GM19043 (cell line): ENCODE data around the gene REST.
"Not testable (repeated sequence)": the region's sequence is repeated elsewhere in the genome, so short reads cannot be mapped to it uniquely, and the experiment has no call there.

Experiments used
- ATAC-seq: cut with Tn5 transposase; IDR thresholded peaks from one replicate; pipeline ENCODE4 v1.9.1; 2021; ENCODE audit warnings: low read depth; ENCODE audit not compliant: unreplicated experiment

REST gene

DNA sequence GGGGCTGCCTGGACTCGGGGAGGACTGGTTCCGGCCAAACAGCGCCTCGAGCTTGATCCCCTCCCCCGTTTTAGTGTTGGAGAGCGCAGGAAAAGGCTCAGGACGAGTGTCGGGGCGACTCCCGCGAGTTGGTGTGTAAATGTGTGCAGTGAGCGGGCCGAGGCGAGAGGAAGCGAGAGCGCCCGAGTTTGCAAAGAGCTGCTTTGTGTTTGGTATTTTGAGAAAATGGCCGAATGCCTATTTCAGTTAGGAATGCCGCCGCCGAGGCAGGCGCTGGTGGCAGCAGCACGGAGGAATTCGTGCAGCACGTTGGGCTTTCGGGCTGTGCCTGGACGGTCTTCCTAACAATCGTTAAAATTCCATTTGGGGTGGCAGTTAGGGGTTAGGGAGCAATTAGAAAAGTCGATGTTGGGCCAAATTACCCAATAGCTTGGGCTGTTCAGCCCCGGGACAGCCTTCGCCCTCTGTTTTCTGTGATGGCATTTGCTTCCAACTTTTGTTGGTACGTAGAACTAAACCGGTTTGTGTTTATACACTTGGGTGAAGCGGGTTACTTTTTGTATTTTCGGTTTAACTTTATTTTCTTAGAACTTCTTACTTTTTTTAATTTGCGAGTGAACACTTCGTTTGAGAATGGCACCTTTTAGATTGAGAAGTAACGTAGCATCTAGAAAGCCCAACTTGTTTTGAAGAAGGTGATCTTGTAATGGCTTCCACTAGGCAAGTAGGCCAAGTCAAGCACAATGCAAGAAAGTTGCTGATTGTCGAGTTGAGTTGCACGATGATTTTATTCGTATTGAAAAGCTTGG lies 1.6 kb downstream of the REST start:
- ATAC-seq: peak; percentile 32

- ATAC-seq: no peak
These were observed 2.7 kb downstream of the REST start for GRCh38 chr4:56910172-56910967.

GRCh38 chr4:56914336-56914735 lies 6.6 kb downstream of the REST start:
- ATAC-seq: no peak

DNA sequence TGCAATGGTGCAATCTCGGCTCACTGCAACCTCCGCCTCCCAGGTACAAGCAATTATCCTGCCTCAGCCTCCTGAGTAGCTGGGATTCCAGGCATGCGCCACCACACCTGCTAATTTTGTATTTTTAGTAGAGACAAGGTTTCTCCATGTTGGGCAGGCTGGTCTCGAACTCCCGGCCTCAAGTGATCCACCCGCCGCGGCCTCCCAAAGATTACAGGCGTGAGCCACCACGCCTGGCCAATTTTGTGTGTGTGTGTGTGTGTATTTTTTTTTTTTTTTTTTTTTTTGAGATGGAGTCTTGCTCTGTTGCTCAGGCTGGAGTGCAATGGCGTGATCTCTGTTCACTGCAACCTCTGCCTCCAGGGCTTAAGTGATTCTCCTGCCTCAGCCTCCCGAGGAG lies 7.3 kb downstream of the REST start:
- not testable (repeated sequence) for ATAC-seq

DNA sequence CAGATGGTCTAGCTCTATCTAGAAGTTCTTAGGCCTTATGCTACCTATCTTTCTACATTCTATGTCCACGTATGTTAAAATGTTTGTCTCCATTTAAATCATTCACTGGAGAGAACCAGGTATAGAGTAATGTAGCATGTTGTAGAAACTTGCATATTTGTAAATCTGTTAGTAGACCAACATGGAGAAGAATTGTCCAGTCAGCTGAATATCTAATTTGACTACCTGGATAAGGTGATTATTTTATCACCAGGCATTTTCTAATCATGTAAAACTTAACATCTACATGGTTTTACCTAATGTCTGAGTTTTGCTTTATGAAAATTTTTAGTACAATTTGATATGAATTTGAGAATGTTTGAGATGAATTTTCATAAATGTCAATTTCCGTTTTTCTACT lies 19.5 kb downstream of the REST start:
- ATAC-seq: no peak

DNA sequence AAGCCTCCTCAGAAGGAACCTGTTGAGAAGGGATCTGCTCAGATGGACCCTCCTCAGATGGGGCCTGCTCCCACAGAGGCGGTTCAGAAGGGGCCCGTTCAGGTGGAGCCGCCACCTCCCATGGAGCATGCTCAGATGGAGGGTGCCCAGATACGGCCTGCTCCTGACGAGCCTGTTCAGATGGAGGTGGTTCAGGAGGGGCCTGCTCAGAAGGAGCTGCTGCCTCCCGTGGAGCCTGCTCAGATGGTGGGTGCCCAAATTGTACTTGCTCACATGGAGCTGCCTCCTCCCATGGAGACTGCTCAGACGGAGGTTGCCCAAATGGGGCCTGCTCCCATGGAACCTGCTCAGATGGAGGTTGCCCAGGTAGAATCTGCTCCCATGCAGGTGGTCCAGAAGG lies 22.9 kb downstream of the REST start:
- ATAC-seq: no peak

DNA sequence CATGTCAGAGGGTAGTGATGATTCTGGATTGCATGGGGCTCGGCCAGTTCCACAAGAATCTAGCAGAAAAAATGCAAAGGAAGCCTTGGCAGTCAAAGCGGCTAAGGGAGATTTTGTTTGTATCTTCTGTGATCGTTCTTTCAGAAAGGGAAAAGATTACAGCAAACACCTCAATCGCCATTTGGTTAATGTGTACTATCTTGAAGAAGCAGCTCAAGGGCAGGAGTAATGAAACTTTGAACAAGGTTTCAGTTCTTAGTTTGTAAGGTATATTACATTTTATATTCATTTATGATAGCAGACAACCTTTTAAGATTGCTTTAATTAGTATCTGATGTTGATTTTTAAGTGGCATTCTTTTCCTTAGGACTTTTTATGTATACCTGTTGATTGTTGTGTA lies 24.2 kb downstream of the REST start:
- ATAC-seq: no peak

DNA sequence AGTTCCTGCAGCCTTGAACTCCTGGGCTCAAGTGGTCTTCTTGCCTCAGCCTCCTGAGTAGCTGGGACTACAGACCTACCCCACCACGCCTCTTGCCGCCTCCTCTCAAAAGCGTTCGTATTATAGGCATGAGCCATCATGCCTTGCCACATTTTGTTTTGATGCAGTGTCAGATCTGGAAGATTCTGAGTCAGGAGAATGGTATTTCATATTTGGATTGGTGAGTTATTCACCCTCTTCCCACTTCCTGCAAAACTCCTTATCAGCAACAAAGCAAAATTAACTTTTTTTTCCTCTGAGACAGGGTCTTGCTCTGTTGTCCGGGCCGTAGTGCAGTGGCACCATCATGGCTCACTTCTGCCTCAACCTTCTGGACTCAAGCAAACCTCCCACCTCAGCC lies 29.6 kb downstream of the REST start:
- ATAC-seq: no peak

DNA sequence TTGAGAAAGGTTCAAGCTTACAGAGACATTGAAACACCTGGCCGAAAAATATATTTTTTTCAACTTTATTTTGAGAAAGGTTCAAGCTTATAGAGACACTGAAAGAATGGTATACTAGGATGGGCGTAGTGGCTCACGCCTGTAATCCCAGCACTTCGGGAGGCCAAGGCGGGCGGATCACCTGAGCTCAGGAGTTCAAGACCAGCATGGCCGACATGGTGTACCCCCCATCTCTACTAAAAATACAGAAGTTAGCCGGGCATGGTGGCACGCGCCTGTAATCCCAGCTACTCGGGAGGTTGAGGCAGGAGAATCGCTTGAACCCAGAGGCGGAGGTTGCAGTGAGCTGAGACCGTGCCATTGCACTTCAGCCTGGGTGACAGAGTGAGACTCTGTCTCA lies 32.1 kb downstream of the REST start:
- ATAC-seq: not testable (repeated sequence)

- no peak for ATAC-seq
These were observed 32.7 kb downstream of the REST start for GRCh38 chr4:56940403-56940802.

DNA sequence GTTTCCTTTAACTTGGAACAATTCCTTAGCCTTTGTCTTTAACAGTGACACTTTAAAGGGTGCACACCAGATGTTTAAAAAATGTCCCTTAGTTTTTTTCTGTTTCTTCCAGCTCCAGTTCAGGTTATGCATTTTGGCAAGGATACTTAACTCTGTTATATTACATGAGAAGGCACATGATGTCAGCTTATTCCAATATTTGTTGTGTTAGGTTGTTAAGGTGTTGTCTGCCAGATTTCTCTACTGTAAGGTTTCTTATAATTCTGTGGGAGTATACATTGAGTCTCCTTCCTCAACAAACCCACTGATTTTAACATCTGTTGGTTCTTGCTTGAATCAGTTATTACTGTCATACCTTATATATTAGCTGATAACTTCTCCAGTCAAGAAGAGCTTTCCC lies 33.3 kb downstream of the REST start:
- ATAC-seq: no peak

- ATAC-seq: no peak
These were observed 33.7 kb downstream of the REST start for GRCh38 chr4:56941403-56941802.

- ATAC-seq: no peak
These were observed 46.2 kb downstream of the REST start for GRCh38 chr4:56953680-56954520.

DNA sequence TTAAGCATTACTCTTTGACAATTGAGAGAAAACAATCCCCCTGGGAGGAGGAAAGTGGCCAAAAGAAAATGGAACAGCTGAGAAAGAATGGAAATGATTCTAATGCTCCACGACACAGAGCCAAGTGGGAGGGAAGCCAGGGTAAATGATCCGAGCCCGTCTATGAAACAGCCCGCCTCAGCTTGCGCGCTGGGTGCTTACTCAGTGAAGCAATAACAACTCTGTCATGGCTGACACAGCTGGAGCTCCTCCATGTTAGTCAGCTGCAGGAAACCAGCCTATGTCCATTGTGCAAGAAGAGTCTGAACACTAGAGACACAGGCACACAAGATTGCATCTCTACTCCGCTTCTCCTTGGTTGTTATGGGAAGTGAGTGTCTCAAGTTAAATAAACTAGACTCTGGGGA lies 50.4 kb downstream of the REST start:
- ATAC-seq: no peak

DNA sequence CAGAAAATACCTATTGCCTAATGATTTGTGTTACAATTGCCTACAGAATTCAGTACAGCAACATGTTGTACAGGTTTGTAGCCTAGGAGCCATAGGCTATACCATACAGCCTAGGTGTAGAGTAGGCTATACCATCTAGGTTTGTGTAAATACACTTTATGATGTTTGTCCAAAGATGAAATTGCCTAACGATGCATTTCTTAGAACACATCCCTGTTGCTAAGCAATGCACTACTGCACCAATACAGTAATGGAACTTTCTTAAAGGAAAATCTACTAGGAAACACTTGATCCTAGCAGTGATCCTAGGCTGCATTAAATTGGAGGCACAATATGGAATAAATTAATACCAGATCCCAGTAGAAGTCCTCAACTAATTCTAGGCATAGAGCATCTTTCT lies 51.4 kb downstream of the REST start:
- ATAC-seq: no peak

- no peak for ATAC-seq
These were observed 53.4 kb downstream of the REST start for GRCh38 chr4:56961107-56961500.

DNA sequence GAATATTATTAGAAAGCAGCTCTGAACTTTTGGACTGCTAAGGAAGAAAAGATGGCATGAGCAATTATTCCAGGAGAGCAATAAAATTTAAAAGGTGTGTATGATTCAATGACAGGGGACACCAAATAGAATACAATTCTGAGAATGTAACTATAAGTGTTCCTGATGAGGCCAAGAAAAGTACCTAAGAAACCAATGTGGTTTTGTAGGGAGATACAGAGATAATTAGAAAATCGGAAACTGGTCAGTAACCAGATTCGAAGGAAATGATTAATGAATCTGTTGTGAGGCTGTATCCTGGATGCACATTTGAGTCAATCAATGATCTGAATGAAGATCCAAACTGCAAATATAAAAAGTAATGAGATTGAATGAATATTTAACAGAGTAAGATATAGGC lies 63.7 kb downstream of the REST start:
- no peak for ATAC-seq

- no peak for ATAC-seq
These were observed 64.7 kb downstream of the REST start for GRCh38 chr4:56972389-56972788.

GRCh38 chr4:56972809-56973208 lies 65.1 kb downstream of the REST start:
- ATAC-seq: no peak

DNA sequence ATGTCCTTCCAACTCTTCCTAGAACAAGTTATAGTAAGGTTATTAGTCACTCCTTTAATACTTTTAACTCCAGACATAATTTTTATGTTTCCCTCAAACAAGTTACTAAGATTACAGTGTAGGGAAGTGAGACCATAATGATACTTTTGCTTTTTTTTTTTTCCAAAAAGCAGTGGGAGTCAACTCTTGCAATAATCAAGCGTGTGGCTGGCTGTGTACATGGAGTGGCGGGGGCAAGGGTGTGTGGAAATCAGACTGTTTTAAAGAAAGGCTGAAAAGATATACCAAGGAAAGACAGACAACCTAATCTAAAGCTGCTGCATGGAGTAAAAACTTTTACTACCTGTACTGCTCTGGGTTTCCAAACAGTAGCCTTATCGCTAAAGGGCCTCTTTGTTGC lies 65.6 kb downstream of the REST start:
- no peak for ATAC-seq

GRCh38 chr4:56976283-56976836 lies 68.7 kb downstream of the REST start:
- ATAC-seq: no peak
